BJ (cell line): ENCODE results near the gene CFAP410. TPM values are rescaled to one million over a fixed set of nuclear protein-coding genes. Genes with fewer than 3 reads are reported as not detected.

Source experiments
- CTCF ChIA-PET: fragments of 350-600 bp; formaldehyde crosslinking; extraction: SDS; loops from one replicate; lab custom pipeline; 2021; ENCODE audit warnings: antibody characterized with exemption, inconsistent platforms; lab: Yijun Ruan, JAX
- POLR2A ChIA-PET: fragments of 300-600 bp; sonication (Branson Sonifier 250); formaldehyde crosslinking; extraction: SDS; loops from one replicate; lab custom pipeline; 2021; ENCODE audit warnings: antibody characterized with exemption; lab: Charles Lee
- DNase-seq: peaks from one replicate; pipeline ENCODE4 v3.0.0-alpha.2; 2011; ENCODE audit warnings: low read depth
- H3K27me3 ChIP-seq: 2 replicates; pipeline ENCODE4 v1.6.0; 2011; ENCODE audit warnings: low read length; ENCODE audit not compliant: control insufficient read depth, insufficient read depth
- H3K36me3 ChIP-seq: 2 replicates; pipeline ENCODE4 v1.5.1; 2011; ENCODE audit warnings: low read length; ENCODE audit not compliant: control insufficient read depth, insufficient read depth
- H3K4me3 ChIP-seq: 2 replicates; pipeline ENCODE4 v1.5.1; 2011; ENCODE audit warnings: low read depth, mild to moderate bottlenecking, control low read depth, low read length
- CTCF ChIP-seq: IDR thresholded peaks from 2 replicates; pipeline ENCODE4 v1.5.1; 2011; ENCODE audit warnings: low read depth, mild to moderate bottlenecking, control low read depth, inconsistent platforms, low read length, moderate library complexity; ENCODE audit not compliant: insufficient read depth
- polyA plus RNA-seq: library from polyadenylated mRNA; depleted of rRNA; stranded (reverse); fragments of >200 nt; gene quantifications from 2 replicates; pipeline ENCODE4 v1.2.3, GENCODE V29; 2011

The CFAP410 gene
- polyA plus RNA-seq, 1 experiment = 13.5 TPM

- Histone ChIP-seq H3K4me3 (no peak overlapping the region), H3K36me3 (no peaks in the 10 kb centered on the region), H3K27me3 (no peaks in the 10 kb centered on the region)
- DNase-seq = no peak
- no peak for TF ChIP-seq CTCF
- ChIA-PET CTCF (interaction anchor here (0.6 to 1.2 kb wide), 3 partner anchors 9 to 1263 kb away, joined by 3 to 4 read pairs (median 3); partner anchors contain the start of gene CFAP410), POLR2A (no interaction called here)
Measured at GRCh38 chr21:44295163-44295573, 44.0 kb downstream of the CFAP410 start.

GRCh38 chr21:44294391-44295162 lies 44.6 kb downstream of the CFAP410 start:
- no peak for TF ChIP-seq CTCF
- H3K27me3 ChIP-seq = no peaks in the 10 kb centered on the region
- ChIA-PET POLR2A (no interaction called here), CTCF (interaction anchor here (1.2 kb wide), 1 partner anchor 45 kb away, joined by 3 read pairs; the partner anchor contains the start of gene CFAP410)
- H3K4me3 ChIP-seq = no peak overlapping the region
- DNase-seq = no peak
- no peaks in the 10 kb centered on the region for H3K36me3 ChIP-seq

GRCh38 chr21:44293551-44294231 lies 45.5 kb downstream of the CFAP410 start:
- POLR2A ChIA-PET = no interaction called here
- H3K4me3 ChIP-seq = no peak overlapping the region
- no peak for TF ChIP-seq CTCF

GRCh38 chr21:44292812-44293195 lies 46.4 kb downstream of the CFAP410 start:
- no peaks in the 10 kb centered on the region; the same call in 1 of the 2 replicates for H3K27me3 ChIP-seq
- no peak for TF ChIP-seq CTCF
- POLR2A ChIA-PET = no interaction called here
- DNase-seq = no peak
- H3K4me3 ChIP-seq = no peak overlapping the region
- H3K36me3 ChIP-seq = no peaks in the 10 kb centered on the region
- CTCF ChIA-PET = no interaction called here

More at GRCh38 chr21:44293551-44294231, 45.5 kb downstream of the CFAP410 start:
- Histone ChIP-seq H3K36me3 (no peaks in the 10 kb centered on the region), H3K27me3 (no peaks in the 10 kb centered on the region)
- DNase-seq = no peak
- CTCF ChIA-PET = no interaction called here

GRCh38 chr21:44291936-44292811 lies 47.0 kb downstream of the CFAP410 start:
- no peak for DNase-seq
- ChIA-PET CTCF (no interaction called here), POLR2A (no interaction called here)

More at GRCh38 chr21:44291936-44292811, 47.0 kb downstream of the CFAP410 start:
- TF ChIP-seq CTCF = no peak
- Histone ChIP-seq H3K36me3 (no peaks in the 10 kb centered on the region), H3K27me3 (peaks cover 1% of the 10 kb centered on the region; the same call in 1 of the 2 replicates), H3K4me3 (no peak overlapping the region)
